Measurements from ENCODE around the gene FAHD2A.

DNA sequence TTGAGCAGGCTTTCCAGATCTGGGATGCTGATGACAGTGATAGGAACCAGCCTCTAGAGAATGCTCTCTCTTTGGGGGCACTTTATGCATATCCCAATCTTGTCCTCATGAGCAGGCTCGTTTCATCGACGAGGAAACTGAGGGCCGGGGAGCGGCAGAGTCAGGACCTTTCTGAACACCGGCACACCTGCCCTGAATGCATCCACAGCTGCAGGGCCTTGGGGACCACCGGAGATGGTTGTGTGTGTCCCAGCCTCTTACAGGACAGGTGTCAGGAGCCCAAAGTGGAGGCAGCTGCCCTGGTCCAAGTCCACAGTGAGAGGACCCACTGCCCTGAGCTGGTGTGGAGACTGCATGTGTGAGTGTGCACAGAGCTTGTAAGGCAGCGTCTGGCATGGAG, 47.6 kb upstream of the FAHD2A start:
- TF ChIP-seq POLR2A (IDR thresholded peaks at IDR 0.05): no peak
- no peak for TF ChIP-seq CTCF (IDR thresholded peaks at IDR 0.05)

Data from lower leg skin (tissue), 3 donors.